NCI-H2171 treated with DMSO at 0.1 percent for 48 hours (cell line): ENCODE data around the gene MICU1.
"Not testable (repeated sequence)": the region's sequence is repeated elsewhere in the genome, so short reads cannot be mapped to it uniquely, and the experiment has no call there.

Experiments
- DNase-seq: peaks from one replicate; lab custom pipeline; 2025; lab: John Stamatoyannopoulos, UW

MICU1 gene

DNA sequence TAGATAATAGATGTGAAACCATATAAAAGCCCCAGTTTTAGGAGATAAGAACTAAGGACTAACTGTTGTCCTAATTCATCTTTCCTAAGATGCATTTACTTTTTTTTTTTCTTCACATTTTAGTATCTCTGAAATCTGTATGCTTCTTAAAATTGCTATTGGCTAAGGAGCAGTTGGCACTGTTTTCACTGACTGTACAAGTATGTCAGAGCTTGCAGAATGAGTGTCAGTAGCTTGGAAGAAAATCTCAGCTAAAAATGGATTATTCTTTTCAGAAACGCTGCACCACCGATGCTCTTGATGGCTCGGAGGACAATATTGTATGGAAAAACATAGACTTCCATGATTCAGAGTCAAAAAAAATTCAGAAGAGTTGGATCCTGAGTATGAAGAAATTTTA lies 180.0 kb downstream of the MICU1 start:
- no peak for DNase-seq

- DNase-seq: not testable (repeated sequence)
These were observed 182.9 kb downstream of the MICU1 start for GRCh38 chr10:72442969-72443368.

- no peak for DNase-seq
These were observed 190.3 kb downstream of the MICU1 start for GRCh38 chr10:72435570-72435969.

DNA sequence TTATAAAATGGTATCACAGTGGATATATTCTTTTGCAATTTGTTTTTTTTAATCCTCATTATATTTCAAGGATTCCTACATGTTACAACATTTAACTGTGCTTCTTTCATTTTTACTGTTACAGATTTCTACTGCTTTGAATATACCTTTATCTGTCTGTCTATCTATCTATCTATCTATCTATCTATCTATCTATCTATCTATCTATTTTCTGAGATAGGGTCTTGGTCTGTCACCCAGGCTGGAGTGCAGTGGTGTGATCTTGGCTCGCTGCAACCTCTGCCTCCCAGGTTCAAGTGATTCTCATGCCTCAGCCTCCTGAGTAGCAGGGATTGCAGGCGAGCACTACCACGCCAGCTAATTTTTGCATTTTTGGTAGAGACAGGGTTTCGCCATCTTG lies 194.9 kb downstream of the MICU1 start:
- DNase-seq: not testable (repeated sequence)

DNA sequence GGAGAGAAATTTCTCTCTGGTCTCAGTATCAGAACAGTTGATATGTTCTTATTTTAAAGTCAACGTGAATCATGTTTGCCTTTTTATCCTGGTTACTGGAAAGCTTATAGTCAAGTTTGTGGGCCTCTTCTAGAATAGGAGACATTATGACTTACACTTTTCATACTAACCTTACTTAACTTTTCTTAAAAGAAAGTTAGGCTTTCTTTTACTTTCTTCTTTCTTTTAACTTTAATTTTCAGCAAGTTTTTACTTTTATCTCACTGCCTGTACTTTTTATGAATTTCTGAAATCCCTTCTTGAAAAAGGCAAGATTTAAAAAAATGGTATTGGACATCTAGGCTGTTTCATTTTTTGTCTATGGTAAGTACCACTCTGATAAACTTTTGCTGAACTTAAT lies 195.9 kb downstream of the MICU1 start:
- no peak for DNase-seq

GRCh38 chr10:72426986-72427385 lies 198.9 kb downstream of the MICU1 start:
- DNase-seq: peak; percentile 91

DNA sequence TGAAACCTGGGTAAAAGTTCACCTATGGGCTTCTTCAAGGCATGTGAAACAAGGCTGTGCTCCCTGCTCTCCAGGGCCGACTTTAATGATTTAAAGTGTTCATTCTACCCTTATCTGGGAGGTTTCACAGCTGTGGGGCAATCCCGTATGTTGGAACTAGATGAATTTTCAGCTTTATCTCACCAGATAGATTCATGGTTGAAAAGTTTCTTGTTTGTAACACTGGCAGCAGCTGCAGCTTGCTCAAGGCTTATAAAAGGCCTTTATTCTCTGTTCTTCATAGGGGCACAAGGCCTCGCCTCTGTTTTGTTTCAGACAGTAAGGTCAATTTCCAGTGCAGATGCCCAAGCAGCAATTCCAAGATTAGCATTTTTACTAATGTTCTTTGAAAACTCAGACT lies 200.7 kb downstream of the MICU1 start:
- DNase-seq: no peak

- no peak for DNase-seq
These were observed 201.3 kb downstream of the MICU1 start for GRCh38 chr10:72424561-72424960.

- DNase-seq: no peak
These were observed 202.5 kb downstream of the MICU1 start for GRCh38 chr10:72423426-72423825.

DNA sequence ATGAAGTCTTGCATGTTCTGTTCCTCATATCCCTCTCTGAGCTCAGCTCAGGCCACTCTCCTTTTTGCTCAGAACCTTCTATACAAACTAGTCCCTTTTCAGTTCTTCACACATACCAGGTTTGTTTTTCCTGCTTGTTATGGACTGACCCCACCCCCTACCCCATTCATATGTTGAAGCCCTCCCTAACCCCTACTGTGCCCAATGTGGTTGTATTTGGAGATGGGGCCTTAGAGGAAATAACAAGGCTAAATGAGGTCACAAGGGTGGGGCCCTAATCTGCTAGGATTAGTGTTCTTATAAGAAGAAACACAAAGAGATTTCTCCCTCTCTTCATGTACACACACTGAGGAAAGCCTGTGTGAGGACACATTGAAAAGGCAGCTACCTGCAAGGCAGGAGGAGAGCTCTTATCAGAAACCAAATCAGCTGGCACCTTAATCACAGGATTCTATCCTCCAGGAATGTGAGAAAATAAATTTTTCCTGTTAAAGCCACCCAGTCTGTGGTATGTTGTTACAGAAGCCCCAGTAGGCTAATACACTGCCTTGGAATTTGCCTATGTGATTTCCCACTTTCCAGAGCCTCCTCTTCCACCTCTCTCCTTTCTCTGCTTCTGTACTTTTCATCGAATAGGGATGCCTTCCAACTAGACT lies 203.9 kb downstream of the MICU1 start:
- DNase-seq: no peak

DNA sequence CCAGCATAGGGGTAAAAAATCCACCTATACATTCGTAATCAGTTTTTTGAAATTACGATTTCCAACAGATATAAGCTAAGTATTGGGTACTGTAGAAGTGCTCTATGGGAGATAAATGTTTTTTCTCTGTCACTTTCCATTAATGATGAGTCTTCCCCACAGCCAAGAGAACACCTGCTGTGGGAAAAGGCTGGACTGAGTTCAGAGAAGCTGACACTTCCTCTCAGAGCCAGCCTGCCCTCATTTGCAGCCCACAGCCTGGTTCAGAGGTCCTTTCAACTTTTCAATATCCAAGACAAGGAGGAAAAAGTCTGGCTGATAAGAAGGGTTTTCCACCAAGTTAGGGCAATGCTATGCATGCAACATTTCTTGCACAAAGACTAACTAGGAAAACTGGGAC lies 206.6 kb downstream of the MICU1 start:
- no peak for DNase-seq

DNA sequence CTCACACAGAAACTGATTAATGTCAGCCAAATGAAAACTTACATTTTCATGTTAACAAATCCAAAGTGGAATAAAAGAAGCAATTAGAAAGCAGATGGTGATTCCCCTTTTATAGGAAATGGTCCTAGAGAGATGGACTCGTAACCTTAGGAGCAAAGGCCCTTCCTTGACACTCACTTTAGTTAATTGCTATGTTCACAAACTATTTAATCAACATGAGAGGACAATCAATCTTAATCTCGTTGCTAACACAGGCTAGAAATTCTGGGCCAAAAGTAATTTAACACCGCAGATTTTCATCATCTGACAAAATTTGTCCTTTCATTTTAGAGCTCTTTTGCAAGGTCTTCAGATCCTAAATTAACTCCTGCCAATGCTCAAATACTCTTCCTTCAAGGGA lies 207.2 kb downstream of the MICU1 start:
- DNase-seq: no peak

- DNase-seq: no peak
These were observed 207.9 kb downstream of the MICU1 start for GRCh38 chr10:72417971-72418370.

GRCh38 chr10:72416661-72417060 lies 209.2 kb downstream of the MICU1 start:
- DNase-seq: no peak

GRCh38 chr10:72414642-72415041 lies 211.2 kb downstream of the MICU1 start:
- DNase-seq: no peak

DNA sequence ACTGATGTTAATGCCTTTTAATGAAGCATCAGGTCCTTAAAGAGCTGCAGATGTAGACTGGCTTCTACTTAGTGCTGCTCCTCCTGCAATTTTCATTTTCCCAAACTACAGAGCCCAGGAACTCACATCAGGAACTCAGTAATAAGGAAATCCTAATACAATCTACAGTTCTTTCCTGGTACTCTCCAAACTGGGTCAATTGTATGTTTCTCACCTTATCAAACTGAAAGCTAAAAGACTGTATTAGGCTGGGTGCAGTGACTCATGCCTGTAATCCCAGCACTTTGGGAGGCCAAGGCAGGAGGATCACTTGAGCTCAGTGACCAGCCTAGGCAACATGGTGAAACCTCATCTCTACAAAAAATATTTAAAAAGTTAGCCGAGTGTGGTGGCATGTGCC lies 216.7 kb downstream of the MICU1 start:
- DNase-seq: no peak

DNA sequence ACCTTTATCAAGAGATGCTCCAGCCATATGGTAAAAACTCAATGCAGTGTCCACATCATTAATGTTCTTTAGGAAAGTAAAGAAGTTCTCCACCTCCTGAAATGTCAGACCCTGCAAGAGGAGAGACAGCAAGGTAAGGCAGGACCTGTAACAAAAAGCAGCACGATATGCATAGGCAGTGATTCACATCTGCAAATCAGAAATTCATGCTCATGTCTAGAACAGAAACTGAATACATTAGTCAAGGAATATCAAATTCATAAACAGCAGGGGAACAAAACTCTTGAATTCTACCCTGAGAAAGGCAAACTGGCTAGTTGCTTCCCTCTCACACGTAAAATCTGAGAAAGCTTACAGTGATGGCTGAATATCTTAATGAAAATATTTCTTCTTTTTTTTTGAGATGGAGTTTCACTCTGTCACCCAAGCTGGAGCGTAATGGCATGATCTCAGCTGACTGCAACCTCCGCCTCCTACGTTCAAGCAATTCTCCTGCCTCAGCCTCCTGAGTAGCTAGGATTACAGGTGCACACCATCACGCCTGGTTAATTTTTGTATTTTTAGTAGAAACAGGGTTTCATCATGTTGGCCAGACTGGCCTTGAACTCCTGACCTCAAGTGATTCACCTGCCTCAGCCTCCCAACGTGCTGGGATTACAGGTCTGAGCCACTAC lies 217.8 kb downstream of the MICU1 start:
- no peak for DNase-seq

DNA sequence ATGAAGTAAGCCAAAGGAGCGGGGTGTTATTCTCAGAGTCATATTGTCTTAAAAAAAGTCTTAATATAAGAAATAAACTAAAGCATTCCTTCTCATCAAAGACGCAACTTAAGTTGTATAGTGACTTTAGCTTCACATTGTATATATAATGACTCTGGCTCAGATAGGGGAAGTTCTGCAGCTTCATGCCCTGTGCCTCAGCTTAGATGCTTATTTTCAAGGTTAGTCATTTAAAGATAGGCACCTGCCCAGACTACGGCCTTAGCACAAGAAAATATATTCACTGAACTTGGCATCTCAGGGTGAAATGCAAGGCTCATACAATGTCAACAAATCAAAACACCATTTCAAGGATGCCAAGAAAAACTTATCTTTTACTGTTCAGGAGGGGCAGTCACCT lies 218.4 kb downstream of the MICU1 start:
- no peak for DNase-seq

GRCh38 chr10:72395581-72395980 lies 230.3 kb downstream of the MICU1 start:
- not testable (repeated sequence) for DNase-seq

DNA sequence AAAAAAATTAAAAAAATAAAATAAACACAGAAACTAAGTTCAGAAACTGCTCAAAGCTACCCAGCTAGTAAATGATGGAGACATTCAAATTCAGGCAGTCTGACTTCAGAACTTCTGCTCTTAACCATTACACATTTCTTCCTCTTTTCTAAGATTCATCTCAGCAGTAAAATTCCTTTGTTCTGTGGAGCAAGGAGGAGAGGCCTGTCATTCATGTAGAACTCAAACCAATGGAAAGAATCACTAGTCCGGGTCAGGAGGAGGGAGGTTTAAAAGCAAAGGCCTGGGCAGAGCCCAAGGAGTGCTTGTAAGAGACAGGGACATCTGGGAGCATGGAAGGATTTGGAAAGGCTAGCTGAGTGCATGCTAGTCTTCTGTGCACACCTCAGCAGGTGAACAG lies 233.3 kb downstream of the MICU1 start:
- DNase-seq: no peak

GRCh38 chr10:72390764-72391163 lies 235.1 kb downstream of the MICU1 start:
- no peak for DNase-seq

- DNase-seq: no peak
These were observed 236.2 kb downstream of the MICU1 start for GRCh38 chr10:72389716-72390115.

- no peak for DNase-seq
These were observed 236.9 kb downstream of the MICU1 start for GRCh38 chr10:72389014-72389413.

GRCh38 chr10:72388062-72388461 lies 237.8 kb downstream of the MICU1 start:
- DNase-seq: no peak
